IMR-90 (cell line): Measurements from ENCODE around the gene MYT1.

Source experiments
- BHLHE40 ChIP-seq: fragments of 150-350 bp; IDR thresholded peaks from 2 replicates; pipeline ENCODE4 v1.6.1; 2016; ENCODE audit warnings: mild to moderate bottlenecking, low read depth, low read length
- CEBPB ChIP-seq: IDR thresholded peaks from 2 replicates; pipeline ENCODE4 v1.6.1; 2012; ENCODE audit warnings: low read depth, low read length, improper control_type of control experiment
- CHD1 ChIP-seq: IDR thresholded peaks from 2 replicates; pipeline ENCODE4 v1.6.1; 2012; ENCODE audit warnings: low read depth, low read length, improper control_type of control experiment
- CTCF ChIP-seq: conservative IDR thresholded peaks from 2 replicates; pipeline ENCODE4 v1.5.1; 2012; ENCODE audit warnings: mild to moderate bottlenecking, low read depth, low read length, improper control_type of control experiment
- MAFK ChIP-seq: IDR thresholded peaks from 2 replicates; pipeline ENCODE4 v1.6.1; 2012; ENCODE audit warnings: low read depth, low read length, improper control_type of control experiment
- POLR2A ChIP-seq: IDR thresholded peaks from 2 replicates; pipeline ENCODE4 v1.6.1; 2012; ENCODE audit warnings: mild to moderate bottlenecking, low read depth, low read length

- no peak for TF ChIP-seq CTCF
- TF ChIP-seq POLR2A: no peak
- no peak for TF ChIP-seq MAFK
- TF ChIP-seq BHLHE40: no peak
- TF ChIP-seq CEBPB: no peak
- no peak for TF ChIP-seq CHD1
Measured at GRCh38 chr20:64239449-64240242, 75.4 kb downstream of the MYT1 start.
